ENCODE measurements around the gene XNDC1N. TPM values are rescaled to one million over a fixed set of nuclear protein-coding genes. Genes with fewer than 3 reads are reported as not detected.

The XNDC1N gene
- total RNA-seq, 4 donors from 2014 or later, result 4.7 to 10.9 (median 6.1) TPM

Other genes starting within 250 kb of the XNDC1N start
- gene DEFB108B, start 95.4 kb downstream of the XNDC1N start, total RNA-seq, result not detected
- gene DEFB131B, start 50.1 kb downstream of the XNDC1N start, total RNA-seq, result not detected
- gene RNF121, start 452 bp upstream of the XNDC1N start, total RNA-seq, result 10 to 100 TPM; 19.2 to 25.6 (median 23.7) TPM
- 10 to 100 TPM in 2 of 4 donors, 1 to 10 TPM in 2; 4.1 to 16.7 (median 10.8) TPM for gene IL18BP, start 70.3 kb upstream of the XNDC1N start, total RNA-seq
- gene NUMA1, start 151.9 kb upstream of the XNDC1N start, total RNA-seq, result 100 to 1,000 TPM; 113 to 270 (median 159) TPM
- gene LRRC51, start 152.3 kb upstream of the XNDC1N start, total RNA-seq, result 1 to 10 TPM; 4.0 to 10.0 (median 5.4) TPM
- 100 to 1,000 TPM in 2 of 4 donors, 10 to 100 TPM in 2; 88.7 to 137 (median 111) TPM for gene LAMTOR1, start 174.7 kb upstream of the XNDC1N start, total RNA-seq
- not detected for gene TOMT, start 177.3 kb upstream of the XNDC1N start, total RNA-seq
- gene ANAPC15, start 184.1 kb upstream of the XNDC1N start, total RNA-seq, result 10 to 100 TPM; 13.2 to 26.9 (median 22.8) TPM
- 10 to 100 TPM in 1 of 4 donors, not detected in 3; 25.7 TPM for gene FOLR3, start 207.1 kb upstream of the XNDC1N start, total RNA-seq